B cell (primary cell): Measurements from ENCODE around the gene VPS39.

Experiments used
- CTCF ChIP-seq: fragments of 200-600 bp; IDR thresholded peaks from one replicate; pipeline ENCODE4 v1.8.0; 2022; ENCODE audit warnings: antibody characterized with exemption, mild to moderate bottlenecking
- EZH2 ChIP-seq: IDR thresholded peaks from 2 replicates; pipeline ENCODE4 v1.6.1; 2012; ENCODE audit warnings: borderline replicate concordance, low read depth, mild to moderate bottlenecking, moderate library complexity, low read length; ENCODE audit not compliant: insufficient read depth, poor library complexity, severe bottlenecking

GRCh38 chr15:42201801-42202200 is 6.3 kb downstream of the VPS39 start:
- TF ChIP-seq CTCF (no peak), EZH2 (no peak)
